DMS 273 treated with DMSO at 0.1 percent for 48 hours (cell line): Measurements from ENCODE around the gene TAF12.
"Not testable (repeated sequence)": the region's sequence is repeated elsewhere in the genome, so short reads cannot be mapped to it uniquely, and the experiment has no call there.

Experiments used
- DNase-seq: peaks from one replicate; lab custom pipeline; 2025; lab: John Stamatoyannopoulos, UW

Gene TAF12

GRCh38 chr1:28581531-28582247, 61.2 kb downstream of the TAF12 start:
- DNase-seq: peak; percentile 86

DNA sequence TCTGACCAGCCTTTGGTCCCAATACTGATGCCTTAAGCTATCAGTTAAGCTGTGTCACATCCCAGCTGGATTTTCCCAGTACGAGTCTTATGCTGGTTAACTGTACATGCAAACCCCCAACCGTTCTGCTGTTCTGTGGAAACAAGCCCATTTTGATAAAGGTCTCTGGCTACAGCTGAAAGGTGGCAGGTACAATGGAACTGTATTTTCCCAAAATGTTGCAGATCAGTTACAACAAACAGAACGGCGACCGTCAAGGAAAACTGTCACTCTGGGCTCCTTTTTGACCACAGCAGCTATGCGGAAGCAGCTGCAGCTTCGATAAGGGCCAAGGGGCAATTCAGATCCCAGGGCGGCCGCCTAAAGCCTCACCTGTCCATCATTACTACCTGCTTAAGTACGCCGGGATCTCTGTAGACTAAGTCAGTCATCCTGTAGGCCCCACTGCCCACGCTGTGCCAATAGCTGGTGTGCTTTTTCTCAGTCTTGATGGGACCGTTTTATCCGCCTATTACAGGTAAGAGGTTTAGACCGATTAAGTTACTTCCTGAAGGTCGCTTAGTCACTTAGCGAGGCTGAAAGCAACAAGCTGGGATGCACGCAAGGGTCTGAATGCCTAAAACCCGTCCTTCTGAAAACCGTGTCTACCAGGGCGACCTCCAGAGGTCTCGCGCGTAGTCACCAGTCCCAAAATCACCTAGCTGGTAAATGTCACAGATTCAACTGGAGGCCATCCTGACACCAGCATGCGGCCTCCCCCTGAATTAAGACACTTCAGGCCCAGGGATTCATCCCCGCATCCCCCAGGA, 61.9 kb downstream of the TAF12 start:
- no peak for DNase-seq

GRCh38 chr1:28579401-28579800, 63.5 kb downstream of the TAF12 start:
- DNase-seq: no peak

DNA sequence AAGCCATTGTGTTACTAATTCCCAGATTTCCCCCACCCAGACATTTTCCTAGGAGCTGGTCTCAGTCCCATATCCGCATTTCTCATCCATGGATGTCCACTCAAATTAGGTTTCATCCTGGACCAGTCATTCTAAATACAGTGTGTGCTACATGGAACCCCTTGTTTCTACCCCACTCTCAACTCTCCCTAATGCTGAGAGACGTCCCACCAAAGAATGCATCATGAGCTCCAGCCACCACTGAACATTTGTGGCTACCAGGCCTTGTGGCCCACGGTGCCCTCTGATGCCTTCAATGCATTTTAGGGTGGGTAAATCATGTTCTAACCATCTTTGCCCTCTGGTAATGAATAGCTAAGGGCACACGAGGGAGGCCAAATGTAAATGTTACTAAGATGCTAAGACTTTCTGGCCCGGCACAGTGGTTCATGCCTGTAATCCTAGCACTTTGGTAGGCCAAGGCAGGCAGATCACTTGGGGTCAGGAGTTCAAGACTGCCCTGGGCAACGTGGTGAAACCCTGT, 64.1 kb downstream of the TAF12 start:
- no peak for DNase-seq

DNA sequence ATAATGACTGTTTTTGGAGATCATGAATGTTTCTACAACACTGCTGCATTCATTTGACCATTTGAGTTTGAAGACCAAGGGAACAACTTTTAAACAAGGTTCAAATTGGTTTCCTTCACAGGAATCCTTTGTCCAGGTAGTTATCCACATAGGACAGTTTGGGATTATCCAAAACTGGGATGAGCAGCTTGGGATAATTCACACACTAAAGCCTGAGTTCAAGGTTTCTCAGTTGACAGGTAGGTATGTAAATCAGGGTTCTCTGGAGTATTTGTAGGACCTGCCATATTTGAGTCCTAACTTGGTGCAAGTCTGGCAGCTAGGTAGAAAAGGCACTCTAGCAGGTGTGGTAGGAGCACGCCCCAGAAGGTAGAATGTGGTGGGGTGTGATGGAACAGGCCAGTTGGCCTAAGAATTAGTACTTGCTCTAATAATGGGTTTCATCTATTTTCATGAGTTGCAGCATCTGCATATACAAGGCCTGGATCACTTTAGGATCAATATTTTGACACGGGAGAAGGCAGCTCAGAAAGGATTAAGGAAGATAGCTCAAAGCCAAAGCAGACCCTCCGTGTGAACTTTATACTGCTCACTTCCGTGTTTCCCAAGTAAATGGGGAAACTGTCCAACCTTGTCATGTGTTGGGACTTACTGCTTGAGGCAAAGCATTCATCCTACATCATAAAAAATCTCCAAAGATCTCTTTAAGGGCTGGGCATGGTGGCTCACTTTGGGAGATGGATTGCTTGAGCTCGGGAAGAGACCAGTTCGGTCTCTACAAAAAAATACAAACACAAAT, 64.9 kb downstream of the TAF12 start:
- no peak for DNase-seq

DNA sequence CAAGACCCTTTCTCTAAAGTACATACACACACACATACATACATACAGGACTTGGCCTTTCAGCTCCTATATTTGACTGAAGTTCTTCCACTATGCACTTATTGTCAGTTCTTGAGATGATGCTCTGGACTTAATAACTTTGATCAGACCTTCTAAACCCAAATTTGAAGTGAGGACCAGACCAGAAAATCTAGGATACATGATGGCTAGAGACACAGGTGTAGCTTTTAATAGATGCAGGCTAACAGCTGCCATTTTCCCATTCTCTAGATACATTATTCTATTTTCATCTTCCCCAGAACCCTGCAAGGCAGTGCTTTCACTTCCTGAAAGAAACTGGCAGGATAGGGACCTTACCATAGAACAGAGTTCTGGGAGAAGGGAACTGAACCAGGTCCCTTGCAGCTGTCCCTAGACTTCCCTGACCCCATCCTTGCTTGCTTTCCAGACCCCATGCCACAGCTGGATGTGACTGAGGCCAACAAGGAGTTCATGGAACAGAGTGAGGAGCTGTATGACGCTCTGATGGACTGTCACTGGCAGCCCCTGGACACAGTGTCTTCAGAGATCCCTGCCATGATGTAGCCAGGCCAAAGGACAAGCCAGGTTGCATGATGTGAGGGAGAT, 65.7 kb downstream of the TAF12 start:
- no peak for DNase-seq

DNA sequence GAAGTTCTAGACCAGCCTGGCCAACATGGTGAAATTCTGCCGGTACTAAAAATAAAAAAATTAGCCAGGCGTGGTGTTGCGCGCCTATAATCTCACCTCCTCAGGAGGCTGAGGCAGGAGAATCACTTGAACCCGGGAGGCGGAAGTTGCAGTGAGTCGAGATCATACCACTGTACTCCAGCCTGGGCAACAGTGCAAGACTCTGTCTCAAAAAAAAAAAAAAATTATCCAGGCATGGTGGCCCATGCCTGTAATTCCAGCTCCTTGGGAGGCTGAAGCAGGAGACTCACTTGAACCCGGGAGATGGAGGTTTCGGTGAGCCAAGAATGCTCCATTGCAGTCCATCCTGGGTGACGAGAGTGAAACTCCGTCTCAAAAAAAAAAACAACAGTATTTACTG, 69.3 kb downstream of the TAF12 start:
- no peak for DNase-seq

DNA sequence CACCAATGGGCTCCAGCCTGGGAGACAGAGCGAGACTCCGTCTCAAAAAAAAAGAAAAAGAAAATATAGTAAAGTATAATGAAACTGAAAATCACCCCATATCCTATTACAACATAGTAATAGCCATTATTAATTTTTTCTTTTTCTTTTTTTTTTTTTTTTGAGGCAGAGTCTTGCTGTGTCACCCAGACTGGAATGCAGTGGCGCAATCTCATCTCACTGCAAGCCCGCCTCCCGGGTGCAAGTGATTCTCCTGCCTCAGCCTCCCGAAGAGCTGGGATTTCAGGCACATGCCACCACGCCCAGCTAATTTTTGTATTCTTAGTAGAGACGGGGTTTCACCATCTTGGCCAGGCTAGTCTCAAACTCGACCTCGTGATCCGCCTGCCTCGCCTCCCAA, 70.0 kb downstream of the TAF12 start:
- DNase-seq: not testable (repeated sequence)

- no peak for DNase-seq
Measured at GRCh38 chr1:28571911-28572310, 71.0 kb downstream of the TAF12 start.

- DNase-seq: no peak
Measured at GRCh38 chr1:28566931-28567330, 75.9 kb downstream of the TAF12 start.

GRCh38 chr1:28565726-28566125, 77.1 kb downstream of the TAF12 start:
- DNase-seq: no peak

DNA sequence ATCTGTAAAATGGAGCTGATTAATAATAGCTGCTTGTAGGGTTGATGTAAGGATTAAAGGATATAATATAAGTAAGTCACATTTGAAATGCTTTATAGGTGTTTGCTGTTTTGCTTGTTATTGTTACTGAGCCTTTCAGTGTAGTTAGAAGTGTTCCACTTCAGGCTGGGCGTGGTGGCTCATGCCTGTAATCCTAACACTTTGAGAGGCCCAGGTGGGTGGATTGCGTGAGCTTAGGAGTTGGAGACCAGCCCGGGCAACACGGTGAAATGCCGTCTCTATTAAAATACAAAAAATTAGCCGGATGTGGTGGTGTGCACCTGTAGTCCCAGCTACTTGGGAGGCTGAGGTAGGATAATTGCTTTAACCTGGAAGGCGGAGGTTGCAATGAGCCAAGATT, 77.8 kb downstream of the TAF12 start:
- no peak for DNase-seq

- no peak for DNase-seq
Measured at GRCh38 chr1:28564310-28564709, 78.6 kb downstream of the TAF12 start.

DNA sequence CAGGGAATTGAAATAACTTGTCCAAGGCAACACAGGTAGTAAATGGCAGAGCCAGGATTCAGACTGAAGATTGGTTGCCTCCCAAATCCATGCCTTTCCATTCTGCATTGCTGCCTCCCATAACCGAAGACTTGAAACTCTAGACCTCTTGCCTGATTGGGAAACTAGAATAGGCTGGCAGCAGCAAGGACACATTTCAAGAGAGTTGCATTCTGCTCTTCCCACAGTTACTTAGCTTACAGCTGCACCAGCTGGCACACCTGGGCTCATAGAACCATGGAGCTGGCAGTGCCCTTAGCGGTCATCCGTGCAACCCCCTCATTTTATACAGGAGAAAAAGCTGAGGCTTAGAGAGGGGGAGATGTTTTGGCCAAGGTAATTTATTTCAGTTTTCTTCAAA, 82.0 kb downstream of the TAF12 start:
- no peak for DNase-seq
